ENCODE results near the gene ITGB5. TPM values are rescaled to one million over a fixed set of nuclear protein-coding genes. Genes with fewer than 3 reads are reported as not detected.

ITGB5 gene
- total and polyA plus RNA-seq, 4 donors = 16.9 to 66.6 (median 48.0) TPM

GRCh38 chr3:124730129-124730940, 156.8 kb downstream of the ITGB5 start, which contains the start of gene UMPS (continued):
- TF ChIP-seq, protein P1, sequence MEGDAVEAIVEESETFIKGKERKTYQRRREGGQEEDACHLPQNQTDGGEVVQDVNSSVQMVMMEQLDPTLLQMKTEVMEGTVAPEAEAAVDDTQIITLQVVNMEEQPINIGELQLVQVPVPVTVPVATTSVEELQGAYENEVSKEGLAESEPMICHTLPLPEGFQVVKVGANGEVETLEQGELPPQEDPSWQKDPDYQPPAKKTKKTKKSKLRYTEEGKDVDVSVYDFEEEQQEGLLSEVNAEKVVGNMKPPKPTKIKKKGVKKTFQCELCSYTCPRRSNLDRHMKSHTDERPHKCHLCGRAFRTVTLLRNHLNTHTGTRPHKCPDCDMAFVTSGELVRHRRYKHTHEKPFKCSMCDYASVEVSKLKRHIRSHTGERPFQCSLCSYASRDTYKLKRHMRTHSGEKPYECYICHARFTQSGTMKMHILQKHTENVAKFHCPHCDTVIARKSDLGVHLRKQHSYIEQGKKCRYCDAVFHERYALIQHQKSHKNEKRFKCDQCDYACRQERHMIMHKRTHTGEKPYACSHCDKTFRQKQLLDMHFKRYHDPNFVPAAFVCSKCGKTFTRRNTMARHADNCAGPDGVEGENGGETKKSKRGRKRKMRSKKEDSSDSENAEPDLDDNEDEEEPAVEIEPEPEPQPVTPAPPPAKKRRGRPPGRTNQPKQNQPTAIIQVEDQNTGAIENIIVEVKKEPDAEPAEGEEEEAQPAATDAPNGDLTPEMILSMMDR (IDR thresholded peaks at IDR 0.05; ENCODE audit: low read depth, low read length, missing input control) = no peak
- TF ChIP-seq, protein P2, sequence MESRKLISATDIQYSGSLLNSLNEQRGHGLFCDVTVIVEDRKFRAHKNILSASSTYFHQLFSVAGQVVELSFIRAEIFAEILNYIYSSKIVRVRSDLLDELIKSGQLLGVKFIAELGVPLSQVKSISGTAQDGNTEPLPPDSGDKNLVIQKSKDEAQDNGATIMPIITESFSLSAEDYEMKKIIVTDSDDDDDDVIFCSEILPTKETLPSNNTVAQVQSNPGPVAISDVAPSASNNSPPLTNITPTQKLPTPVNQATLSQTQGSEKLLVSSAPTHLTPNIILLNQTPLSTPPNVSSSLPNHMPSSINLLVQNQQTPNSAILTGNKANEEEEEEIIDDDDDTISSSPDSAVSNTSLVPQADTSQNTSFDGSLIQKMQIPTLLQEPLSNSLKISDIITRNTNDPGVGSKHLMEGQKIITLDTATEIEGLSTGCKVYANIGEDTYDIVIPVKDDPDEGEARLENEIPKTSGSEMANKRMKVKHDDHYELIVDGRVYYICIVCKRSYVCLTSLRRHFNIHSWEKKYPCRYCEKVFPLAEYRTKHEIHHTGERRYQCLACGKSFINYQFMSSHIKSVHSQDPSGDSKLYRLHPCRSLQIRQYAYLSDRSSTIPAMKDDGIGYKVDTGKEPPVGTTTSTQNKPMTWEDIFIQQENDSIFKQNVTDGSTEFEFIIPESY (IDR thresholded peaks at IDR 0.05) = no peak
- no peak for TF ChIP-seq FOXA2 (IDR thresholded peaks at IDR 0.05)
- peak; percentile 88 for TF ChIP-seq SP1 (IDR thresholded peaks at IDR 0.05)
- peak; percentile 54 for TF ChIP-seq MAX (IDR thresholded peaks at IDR 0.05)
- no peak for TF ChIP-seq NR2F2 (IDR thresholded peaks at IDR 0.05)

GRCh38 chr3:124722589-124722988, 164.6 kb downstream of the ITGB5 start:
- DNase-seq (ENCODE audit: low spot score) = no peak
- Histone ChIP-seq H3K27ac (ENCODE audit: low read depth in 1 of 2, low read length in 2 of 2) (no peak overlapping the region), H3K9ac (ENCODE audit: low read depth in 1 of 2, low read length in 2 of 2) (no peak overlapping the region), H3K4me1 (ENCODE audit: control insufficient read depth in 4 of 4, insufficient read depth in 4 of 4, low read length in 3 of 4) (peaks cover 0 to 3% (median 0%) of the 10 kb centered on the region in 4 donors), H3K4me3 (ENCODE audit: low read depth in 1 of 3, low read length in 3 of 3) (no peak overlapping the region), H3K9me3 (ENCODE audit: control insufficient read depth in 4 of 4, low read length in 3 of 4) (no peaks in the 10 kb centered on the region), H3K36me3 (ENCODE audit: control insufficient read depth in 4 of 4, insufficient read depth in 3 of 4, low read depth in 1 of 4, low read length in 3 of 4) (peaks cover 6 to 14% (median 9%) of the 10 kb centered on the region in 4 donors), H3K27me3 (ENCODE audit: control insufficient read depth in 4 of 4, insufficient read depth in 4 of 4, low read length in 3 of 4) (no peaks in the 10 kb centered on the region)
- TF ChIP-seq FOXA1 (IDR thresholded peaks at IDR 0.05) (no peak), ATF3 (IDR thresholded peaks at IDR 0.05) (no peak), RAD21 (IDR thresholded peaks at IDR 0.05) (no peak), GABPA (IDR thresholded peaks at IDR 0.05 in 1 of 2, conservative IDR thresholded peaks at IDR 0.05 in 1 of 2) (no peak), TAF1 (conservative IDR thresholded peaks at IDR 0.05) (no peak), NR2F2 (IDR thresholded peaks at IDR 0.05) (no peak), MAX (IDR thresholded peaks at IDR 0.05) (no peak), EGR1 (IDR thresholded peaks at IDR 0.05; ENCODE audit: low read depth in 2 of 2) (no peak), FOXA2 (IDR thresholded peaks at IDR 0.05) (no peak), JUND (IDR thresholded peaks at IDR 0.05) (no peak), RXRA (IDR thresholded peaks at IDR 0.05) (no peak), HNF4G (IDR thresholded peaks at IDR 0.05) (no peak), HNF4A (conservative IDR thresholded peaks at IDR 0.05) (no peak)
- TF ChIP-seq, protein P1 (IDR thresholded peaks at IDR 0.05; ENCODE audit: low read depth, low read length, missing input control) = no peak
- TF ChIP-seq, protein P2 (IDR thresholded peaks at IDR 0.05) = no peak
- TF ChIP-seq, protein P3, sequence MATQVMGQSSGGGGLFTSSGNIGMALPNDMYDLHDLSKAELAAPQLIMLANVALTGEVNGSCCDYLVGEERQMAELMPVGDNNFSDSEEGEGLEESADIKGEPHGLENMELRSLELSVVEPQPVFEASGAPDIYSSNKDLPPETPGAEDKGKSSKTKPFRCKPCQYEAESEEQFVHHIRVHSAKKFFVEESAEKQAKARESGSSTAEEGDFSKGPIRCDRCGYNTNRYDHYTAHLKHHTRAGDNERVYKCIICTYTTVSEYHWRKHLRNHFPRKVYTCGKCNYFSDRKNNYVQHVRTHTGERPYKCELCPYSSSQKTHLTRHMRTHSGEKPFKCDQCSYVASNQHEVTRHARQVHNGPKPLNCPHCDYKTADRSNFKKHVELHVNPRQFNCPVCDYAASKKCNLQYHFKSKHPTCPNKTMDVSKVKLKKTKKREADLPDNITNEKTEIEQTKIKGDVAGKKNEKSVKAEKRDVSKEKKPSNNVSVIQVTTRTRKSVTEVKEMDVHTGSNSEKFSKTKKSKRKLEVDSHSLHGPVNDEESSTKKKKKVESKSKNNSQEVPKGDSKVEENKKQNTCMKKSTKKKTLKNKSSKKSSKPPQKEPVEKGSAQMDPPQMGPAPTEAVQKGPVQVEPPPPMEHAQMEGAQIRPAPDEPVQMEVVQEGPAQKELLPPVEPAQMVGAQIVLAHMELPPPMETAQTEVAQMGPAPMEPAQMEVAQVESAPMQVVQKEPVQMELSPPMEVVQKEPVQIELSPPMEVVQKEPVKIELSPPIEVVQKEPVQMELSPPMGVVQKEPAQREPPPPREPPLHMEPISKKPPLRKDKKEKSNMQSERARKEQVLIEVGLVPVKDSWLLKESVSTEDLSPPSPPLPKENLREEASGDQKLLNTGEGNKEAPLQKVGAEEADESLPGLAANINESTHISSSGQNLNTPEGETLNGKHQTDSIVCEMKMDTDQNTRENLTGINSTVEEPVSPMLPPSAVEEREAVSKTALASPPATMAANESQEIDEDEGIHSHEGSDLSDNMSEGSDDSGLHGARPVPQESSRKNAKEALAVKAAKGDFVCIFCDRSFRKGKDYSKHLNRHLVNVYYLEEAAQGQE (IDR thresholded peaks at IDR 0.05) = no peak
- WGBS = 89% methylated on average over 2 of the region's 2 CpGs

All from liver (tissue), 9 donors.